ENCODE results near the gene CCDC85C. TPM values are rescaled to one million over a fixed set of nuclear protein-coding genes. Genes with fewer than 3 reads are reported as not detected.

CCDC85C gene
- total and polyA plus RNA-seq, 2 of the 8 experiments (the other 6 are each of a cell fraction or from before 2014, with no cell fraction given), result 16.8 to 35.8 TPM

DNA sequence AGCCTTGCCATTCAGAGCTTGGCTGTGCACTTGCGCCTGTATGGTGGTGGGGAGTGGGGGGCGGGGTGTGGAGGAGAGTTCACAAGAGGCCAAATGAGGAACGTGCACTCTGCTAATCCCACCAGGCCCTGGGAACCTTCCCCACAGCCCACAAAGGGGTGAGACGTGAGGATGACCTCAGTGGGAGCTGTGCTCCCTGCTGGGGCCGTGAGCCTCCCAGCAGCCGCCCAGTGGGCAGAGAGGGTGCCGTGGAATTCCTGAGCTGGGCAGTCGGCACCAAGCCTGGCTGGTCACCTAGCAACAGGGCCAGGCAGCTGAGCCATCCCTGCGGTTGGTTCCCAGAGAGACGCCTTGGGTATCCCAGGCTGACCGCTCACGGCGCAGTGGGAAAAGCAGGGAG lies 69.1 kb downstream of the CCDC85C start:
- no peaks in the 10 kb centered on the region for H3K9me3 ChIP-seq (ENCODE audit: insufficient read depth in 2 of 2, low read depth in 1 of 2, low read length in 1 of 2)
- 87% methylated on average over 13 of the region's 13 CpGs; no CpG with 5 or more reads in 1 of the 2 experiments for WGBS, 2 experiments (ENCODE audit: extremely low coverage in 1 of 2, insufficient coverage in 1 of 2, insufficient read length in 1 of 2, insufficient replicate concordance in 2 of 2, low coverage in 1 of 2, low lambda C conversion rate in 2 of 2, missing lambda C conversion rate in 1 of 2)

More for the DNA sequence above, 69.1 kb downstream of the CCDC85C start:
- H3K79me2 ChIP-seq (ENCODE audit: control insufficient read depth in 1 of 2, insufficient read depth in 2 of 2, low read length in 2 of 2), result peaks cover 0 to 34% of the 10 kb centered on the region in 2 experiments; a peak in 1 of 4 replicates
- no peaks in the 10 kb centered on the region for H3K36me3 ChIP-seq (ENCODE audit: control insufficient read depth in 2 of 4, insufficient read depth in 4 of 4, low read length in 3 of 4)
- no peak overlapping the region for H3K4me2 ChIP-seq (ENCODE audit: insufficient read depth in 1 of 2, low read depth in 2 of 2, low read length in 2 of 2)
- no peaks in the 10 kb centered on the region for H3K23me2 ChIP-seq (ENCODE audit: low read depth, low read length)
- no peak overlapping the region for H2AFZ ChIP-seq (ENCODE audit: low read length)
- H4K20me1 ChIP-seq (replicated peaks in 1 of 2; ENCODE audit: control insufficient read depth in 1 of 2, insufficient read depth in 2 of 2, low read length in 2 of 2), result peaks cover 7 to 11% of the 10 kb centered on the region in 2 experiments
- H3K4me1 ChIP-seq (replicated peaks in 1 of 4; ENCODE audit: control insufficient read depth in 3 of 4, insufficient read depth in 4 of 4, low read length in 3 of 4), result peaks cover 3 to 47% (median 30%) of the 10 kb centered on the region in 4 experiments
- TF ChIP-seq SIX5 (IDR thresholded peaks at IDR 0.05; ENCODE audit: low read depth, low read length) (no peak), RAD21 (IDR thresholded peaks at IDR 0.05 in 1 of 2, conservative IDR thresholded peaks at IDR 0.05 in 1 of 2; ENCODE audit: low read depth in 2 of 2, low read length in 2 of 2) (no peak), POLR2A (IDR thresholded peaks at IDR 0.05; ENCODE audit: control extremely low read depth in 1 of 2, low read depth in 2 of 2, low read length in 2 of 2) (no peak)
- H3K56ac ChIP-seq (replicated peaks; ENCODE audit: insufficient read length, low read depth, low read length), result no peak overlapping the region
- H2BK120ac ChIP-seq (replicated peaks; ENCODE audit: low read depth, low read length), result no peak overlapping the region
- CTCF ChIA-PET (ENCODE audit: partially characterized antibody), result interaction anchor here (1.0 to 6.2 kb wide), 9 partner anchors 10 to 153 kb away, joined by 3 to 40 read pairs (median 7); no protein-coding TSS in a partner anchor
- H4K8ac ChIP-seq (ENCODE audit: extremely low read depth, insufficient read depth, low read length), result no peak overlapping the region
- POLR2A ChIA-PET (ENCODE audit: partially characterized antibody), result interaction anchor here (0.9 kb wide), 1 partner anchor 18 kb away, joined by 3 read pairs; no protein-coding TSS in a partner anchor
- no peak overlapping the region for H3K9ac ChIP-seq (replicated peaks in 1 of 4; ENCODE audit: extremely low read depth in 1 of 4, low read depth in 3 of 4, low read length in 3 of 4)
- H2AK5ac ChIP-seq (ENCODE audit: low read depth, low read length), result no peak overlapping the region
- no peak overlapping the region for H2BK5ac ChIP-seq (ENCODE audit: low read depth, low read length)
- no peak for FAIRE-seq
- peaks cover 16% of the 10 kb centered on the region for H3K79me1 ChIP-seq (ENCODE audit: low read depth, low read length)
- H2BK20ac ChIP-seq (ENCODE audit: low read length), result no peak overlapping the region
- H4K91ac ChIP-seq (replicated peaks; ENCODE audit: insufficient read length, low read length), result no peak overlapping the region
- H2BK12ac ChIP-seq (ENCODE audit: low read depth, low read length), result no peak overlapping the region
- H4K5ac ChIP-seq (ENCODE audit: insufficient read length, low read depth, low read length), result no peak overlapping the region
- no peak overlapping the region for H3K4me3 ChIP-seq (ENCODE audit: extremely low read depth in 1 of 4, insufficient read depth in 2 of 4, low read depth in 3 of 4, low read length in 4 of 4)
- H3K27me3 ChIP-seq (replicated peaks in 1 of 4; ENCODE audit: control insufficient read depth in 3 of 4, extremely low read depth in 1 of 4, insufficient read depth in 3 of 4, low read length in 3 of 4), result no peaks in the 10 kb centered on the region
- H3K23ac ChIP-seq (ENCODE audit: insufficient read length), result no peak overlapping the region
- H3K27ac ChIP-seq (ENCODE audit: low read depth, low read length), result no peak overlapping the region
- no peak overlapping the region; the same call in 1 of the 2 replicates for H3K18ac ChIP-seq (ENCODE audit: extremely low read depth, low read length)
- no peak overlapping the region for H3K14ac ChIP-seq (ENCODE audit: insufficient read length)
- no peak overlapping the region for H2BK15ac ChIP-seq (ENCODE audit: low read length)
- no peak for DNase-seq (ENCODE audit: low read depth in 1 of 2, low spot score in 2 of 2)
- H3K4ac ChIP-seq (replicated peaks; ENCODE audit: insufficient read length, low read depth, low read length), result no peak overlapping the region

All from H1 (cell line).